GM18867 (cell line): ENCODE results near the gene FCRLB.
"Not testable (repeated sequence)": the region's sequence is repeated elsewhere in the genome, so short reads cannot be mapped to it uniquely, and the experiment has no call there.

Experiments used
- ATAC-seq: cut with Tn5 transposase; IDR thresholded peaks from one replicate; pipeline ENCODE4 v1.9.1; 2021; ENCODE audit warnings: mild to moderate bottlenecking, moderate library complexity; ENCODE audit not compliant: unreplicated experiment

Gene FCRLB

DNA sequence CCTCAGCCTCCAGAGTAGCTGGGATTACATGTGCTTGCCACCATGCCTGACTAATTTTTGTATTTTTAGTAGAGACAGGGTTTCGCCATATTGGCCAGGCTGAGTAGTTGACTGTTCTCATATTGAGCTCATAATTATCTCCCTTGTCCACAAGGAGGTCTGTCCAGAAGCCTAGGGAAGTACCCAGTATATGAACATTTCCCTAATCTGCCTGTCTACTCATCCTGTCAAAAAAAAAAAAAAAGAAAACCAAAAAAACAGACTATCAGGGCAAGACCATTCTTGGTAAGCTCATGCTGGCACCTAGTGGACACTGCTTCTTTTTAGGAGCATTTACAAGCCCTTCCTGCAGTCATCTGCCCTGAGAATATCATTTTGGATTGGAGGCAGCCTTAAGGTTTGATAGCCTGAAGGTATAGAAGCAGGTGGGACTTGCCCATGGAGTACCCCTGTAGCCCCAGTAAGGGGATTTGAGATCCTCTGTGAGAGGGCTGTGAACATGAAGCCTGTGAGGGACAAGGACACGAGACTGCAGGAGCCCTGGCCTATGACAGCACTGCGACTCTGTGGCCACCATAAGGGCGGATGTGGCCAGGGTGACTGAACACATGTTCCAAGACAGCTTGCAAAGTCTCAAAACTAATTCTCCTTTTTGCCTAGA, 17.4 kb downstream of the FCRLB start:
- ATAC-seq, result peak; percentile 72

DNA sequence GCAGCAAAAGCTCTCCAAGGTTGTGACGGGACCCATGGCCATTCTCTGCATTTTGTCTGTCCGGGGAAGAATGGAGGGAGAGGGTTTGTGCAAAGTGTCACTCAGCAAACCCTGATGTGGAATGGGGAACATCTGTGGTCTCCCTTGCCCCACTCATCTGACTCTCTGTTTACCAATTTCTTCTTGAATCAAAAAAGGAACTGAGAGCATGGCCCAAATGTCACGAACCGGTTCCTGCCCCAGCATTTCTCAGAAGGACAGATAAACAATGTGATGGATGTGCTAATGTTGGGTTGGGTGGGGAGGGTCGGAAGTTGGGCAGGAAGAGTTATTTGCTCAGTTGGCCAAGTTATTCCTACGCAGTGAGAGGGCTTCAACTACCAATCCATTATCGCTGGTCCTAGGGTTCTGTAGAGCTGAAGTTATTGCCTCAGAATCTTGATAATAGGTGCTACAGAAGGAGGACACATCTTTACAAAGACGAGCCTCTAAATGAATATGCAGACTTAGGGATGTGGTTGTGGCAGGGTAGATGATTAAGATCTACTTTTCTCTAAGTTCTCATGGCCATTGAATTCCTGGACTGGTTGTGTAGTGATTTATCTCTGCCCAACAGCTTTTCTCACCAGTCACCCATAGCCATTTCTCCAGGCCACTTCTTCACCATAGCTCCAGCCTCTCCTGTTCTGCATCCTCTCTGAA, 18.7 kb downstream of the FCRLB start:
- no peak for ATAC-seq

DNA sequence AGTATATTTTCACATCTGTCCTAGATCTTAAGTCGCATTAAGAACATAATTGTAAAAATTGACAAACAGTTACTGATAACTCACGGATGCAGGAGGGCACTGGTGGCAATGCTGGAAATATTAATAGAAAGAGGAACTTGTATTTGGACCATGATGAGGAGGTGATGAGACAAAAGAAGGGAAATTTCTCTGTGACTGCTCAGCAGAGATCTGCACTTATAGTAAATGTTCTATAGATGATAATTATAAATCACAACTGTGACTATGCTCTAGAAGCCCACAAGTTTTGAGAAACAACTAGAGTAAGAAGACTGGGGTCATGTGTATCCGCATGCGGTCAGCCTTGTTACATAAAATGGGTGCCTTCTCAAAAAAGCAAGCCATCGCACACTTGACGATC, 19.6 kb downstream of the FCRLB start:
- no peak for ATAC-seq

DNA sequence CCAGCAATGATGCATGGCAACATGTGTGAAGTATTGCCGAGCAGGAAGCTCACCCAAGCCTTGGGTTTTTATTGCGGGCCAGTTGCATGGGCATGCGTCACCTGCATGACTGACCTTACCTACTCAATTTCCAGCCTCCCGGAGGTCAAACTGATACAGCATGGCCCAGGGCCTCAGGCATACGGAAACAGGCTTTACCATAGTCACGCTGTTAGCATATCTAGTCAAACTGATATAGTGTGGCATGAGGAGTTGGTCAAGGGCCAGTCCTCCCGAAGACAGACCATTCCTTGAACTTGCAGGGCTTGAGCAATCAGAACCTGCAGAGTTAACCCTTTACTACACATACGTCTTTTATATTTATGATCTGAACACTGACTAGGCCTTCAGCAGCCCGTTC, 21.9 kb downstream of the FCRLB start:
- ATAC-seq, result no peak

DNA sequence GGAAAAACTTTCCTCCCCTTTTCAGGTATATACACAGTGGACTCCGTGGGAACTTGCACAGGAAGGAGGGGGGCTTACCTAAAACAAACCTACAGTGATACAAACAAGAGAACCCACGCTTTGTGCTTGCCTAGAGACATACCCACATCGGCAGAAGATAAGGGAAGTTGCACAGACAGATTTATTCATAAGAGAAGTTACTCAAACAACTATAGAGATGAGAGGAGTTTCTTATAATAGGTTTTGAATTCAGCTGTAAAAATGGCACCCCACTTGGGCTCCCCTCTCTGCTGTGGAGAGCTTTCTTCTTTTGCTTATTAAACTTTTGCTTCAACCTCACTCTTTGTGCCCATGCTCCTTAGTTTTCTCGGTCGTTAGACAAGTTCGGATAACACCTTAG, 26.5 kb downstream of the FCRLB start:
- no peak for ATAC-seq

DNA sequence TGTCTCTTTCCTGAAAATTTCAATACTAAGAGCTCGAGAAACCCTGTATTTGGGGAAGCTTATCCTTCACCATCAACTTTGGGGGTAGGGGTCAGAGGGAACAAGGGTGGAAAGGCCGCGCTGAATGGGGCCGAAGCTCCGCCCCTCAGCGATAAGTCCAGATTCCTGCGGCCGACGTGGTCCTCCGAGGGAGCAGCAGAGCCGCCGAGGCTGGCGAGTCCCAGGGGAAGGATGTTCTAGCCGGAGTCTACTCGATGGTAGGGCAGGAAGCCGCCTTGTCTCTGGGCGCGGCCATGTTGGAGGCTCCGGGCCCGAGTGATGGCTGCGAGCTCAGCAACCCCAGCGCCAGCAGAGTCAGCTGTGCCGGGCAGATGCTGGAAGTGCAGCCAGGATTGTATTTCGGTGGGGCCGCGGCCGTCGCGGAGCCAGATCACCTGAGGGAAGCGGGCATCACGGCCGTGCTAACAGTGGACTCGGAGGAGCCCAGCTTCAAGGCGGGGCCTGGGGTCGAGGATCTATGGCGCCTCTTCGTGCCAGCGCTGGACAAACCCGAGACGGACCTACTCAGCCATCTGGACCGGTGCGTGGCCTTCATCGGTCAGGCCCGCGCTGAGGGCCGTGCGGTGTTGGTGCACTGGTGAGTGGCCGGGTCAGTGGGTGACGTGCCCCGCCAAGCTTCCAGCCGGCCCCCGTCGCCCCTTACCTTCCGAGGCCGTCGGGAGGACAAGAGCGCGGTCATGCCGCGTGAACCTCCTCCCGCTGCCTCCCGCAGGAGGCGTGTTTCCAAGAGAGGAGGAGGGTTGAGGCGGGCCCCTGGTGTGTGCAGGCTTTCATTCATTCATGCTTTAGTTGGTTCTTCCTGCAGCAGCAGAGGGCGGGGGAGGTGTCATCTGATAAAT, 28.4 kb downstream of the FCRLB start, which contains the start of gene DUSP12:
TSS of gene DUSP12 (plus strand) at position 278 of the 899 bp plus-strand sequence. CDS start at position 294, 16 bp downstream.
- ATAC-seq, result peak; percentile 93

DNA sequence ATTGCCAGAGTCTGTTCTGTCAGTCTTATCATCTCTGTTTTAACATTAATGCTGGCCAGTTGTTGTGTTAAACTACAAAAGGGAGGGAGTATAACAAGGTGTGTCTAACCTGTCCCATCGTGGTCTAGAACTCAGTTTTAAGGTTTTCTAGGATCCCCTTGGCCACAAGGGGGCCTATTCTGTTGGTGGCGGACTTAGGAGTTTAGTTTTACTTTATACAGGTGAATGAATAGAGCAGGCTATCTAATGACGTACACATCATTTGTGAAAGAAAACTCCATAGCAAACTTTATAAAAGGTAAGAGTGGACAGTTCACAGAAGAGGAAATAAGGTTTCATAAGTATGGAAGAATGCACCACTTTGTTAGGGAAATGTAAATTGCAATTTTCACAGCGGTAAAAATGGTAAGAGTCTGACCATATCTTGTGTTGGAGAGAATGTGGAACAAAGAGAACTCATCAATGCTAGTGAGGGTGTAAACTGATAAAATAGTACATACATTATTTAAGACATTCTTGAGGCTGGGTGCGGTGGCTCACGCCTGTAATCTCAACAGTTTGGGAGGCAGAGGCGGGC, 42.3 kb downstream of the FCRLB start:
- no peak for ATAC-seq

DNA sequence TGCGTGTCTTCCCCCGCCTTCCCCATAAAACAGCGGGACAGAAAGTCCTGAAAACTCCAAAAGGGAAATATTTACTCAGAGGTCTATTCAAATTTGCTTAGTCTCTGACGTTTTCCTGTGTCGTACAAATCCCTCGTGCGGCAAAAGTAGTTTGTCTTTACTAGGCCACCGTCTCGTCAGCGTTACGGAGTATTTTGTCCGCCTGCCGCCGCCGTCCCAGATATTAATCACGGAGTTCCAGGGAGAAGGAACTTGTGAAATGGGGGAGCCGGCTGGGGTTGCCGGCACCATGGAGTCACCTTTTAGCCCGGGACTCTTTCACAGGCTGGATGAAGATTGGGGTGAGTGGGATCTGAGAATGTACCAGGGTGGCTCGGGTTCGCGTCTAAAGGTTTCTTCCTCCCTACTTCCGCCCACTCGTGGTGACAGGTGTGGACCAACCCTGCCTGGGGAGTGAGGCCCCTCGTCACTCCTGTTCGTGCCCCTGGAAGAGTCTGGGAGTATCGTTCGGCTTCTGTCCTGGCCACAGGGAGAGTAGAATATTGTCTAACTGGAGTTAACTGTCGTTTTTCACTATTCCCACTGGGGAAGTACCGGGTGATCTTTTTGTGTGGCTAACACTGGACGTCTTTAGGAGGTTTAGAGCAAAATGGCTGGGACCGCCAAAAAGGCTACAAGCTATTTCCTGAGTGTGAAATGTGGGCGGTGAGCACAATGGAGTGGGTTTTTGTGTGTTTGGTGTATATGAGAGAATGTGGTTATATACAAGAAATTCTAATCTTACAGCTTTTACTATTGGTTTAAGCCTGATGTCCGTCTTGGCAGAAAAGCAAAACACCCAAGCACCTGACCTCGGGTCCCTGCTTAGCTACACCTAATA, 45.0 kb downstream of the FCRLB start, which contains the start of gene ATF6:
TSS of gene ATF6 (plus strand) at position 219 of the 880 bp plus-strand sequence. CDS start at position 260, 41 bp downstream.
- ATAC-seq, result peak; percentile 65

DNA sequence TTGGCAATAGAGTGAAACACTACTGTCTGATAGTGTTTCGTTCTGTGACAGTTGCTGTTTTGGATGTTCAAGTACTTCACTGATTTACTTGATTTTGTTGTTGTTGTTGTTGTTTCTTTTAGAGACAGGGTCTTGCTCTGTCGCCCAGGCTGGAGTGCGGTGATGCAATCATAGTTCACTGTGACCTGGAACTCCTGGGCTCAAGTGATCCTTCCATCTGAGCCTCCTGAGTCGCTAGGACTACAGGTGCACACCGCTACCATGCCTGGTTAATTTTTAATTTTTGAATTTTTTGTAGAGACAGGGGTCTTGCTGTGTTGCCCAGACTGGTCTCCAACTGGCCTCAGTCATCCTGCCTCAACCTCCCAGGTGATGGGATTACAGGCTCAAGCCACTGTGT, 47.1 kb downstream of the FCRLB start:
- ATAC-seq, result no peak

DNA sequence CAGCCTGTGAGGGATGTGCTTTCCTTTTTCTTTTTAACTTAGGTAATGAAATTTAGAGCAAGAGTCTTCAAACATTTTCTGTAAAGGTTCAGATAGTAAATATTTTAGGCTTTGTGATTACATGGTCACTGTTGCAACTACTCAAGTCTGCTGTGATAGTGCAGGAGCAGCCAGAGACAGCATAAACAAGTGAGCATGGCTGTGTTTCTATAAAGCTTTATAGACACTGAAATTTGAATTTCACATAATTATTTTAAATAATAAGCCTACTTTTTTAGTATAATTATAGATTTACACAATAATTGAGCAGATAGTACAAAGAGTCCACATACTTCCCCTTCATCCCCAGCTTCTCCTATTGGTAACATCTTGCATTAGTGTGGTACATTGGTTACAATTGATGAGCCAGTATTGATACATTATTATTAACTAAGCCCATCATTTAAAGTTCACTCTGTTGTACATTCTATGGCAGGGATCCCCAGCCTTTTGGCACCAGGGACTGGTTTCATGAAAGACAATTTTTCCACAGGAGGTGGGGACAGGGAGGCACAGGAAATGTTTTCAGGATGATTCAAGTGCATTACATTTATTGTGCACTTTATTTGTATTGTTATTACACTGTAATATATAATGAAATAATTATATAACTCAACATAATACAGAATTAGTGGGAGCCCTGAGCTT, 47.8 kb downstream of the FCRLB start:
- ATAC-seq, result no peak

DNA sequence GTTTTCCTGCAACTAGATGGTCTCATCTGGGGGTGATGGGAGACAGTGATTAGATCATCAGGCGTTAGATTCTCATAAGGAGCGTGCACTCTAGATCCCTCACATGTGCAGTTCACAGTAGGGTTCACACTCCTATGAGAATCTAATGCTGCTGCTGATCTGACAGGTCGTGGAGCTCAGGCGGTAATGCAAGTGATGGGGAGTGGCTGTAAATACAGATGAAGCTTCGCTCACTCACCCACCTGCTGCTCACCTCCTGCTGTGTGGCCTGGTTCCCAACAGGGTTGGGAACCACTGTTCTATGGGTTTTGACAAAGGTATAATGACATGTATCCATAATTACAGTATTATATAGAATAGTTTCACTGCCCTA, 48.3 kb downstream of the FCRLB start:
- ATAC-seq, result not testable (repeated sequence)

DNA sequence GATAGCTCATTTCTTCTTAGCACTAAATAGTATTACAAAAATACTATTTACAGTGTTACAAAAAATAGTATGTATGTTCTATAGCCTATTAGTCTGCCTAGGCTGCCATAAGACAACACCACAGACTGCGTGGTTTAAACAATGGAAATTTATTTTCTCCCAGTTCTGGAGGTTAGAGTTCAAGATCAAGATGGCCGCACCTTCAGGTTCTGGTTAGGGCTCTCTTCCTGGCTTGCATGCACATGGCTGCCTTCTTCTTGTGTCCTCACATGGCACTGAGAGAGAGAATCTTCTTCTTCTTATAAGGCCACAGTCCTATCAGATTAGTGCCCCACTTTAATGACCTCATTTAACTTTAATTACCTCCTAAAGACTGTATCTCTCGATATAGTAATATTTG, 48.9 kb downstream of the FCRLB start:
- no peak for ATAC-seq

DNA sequence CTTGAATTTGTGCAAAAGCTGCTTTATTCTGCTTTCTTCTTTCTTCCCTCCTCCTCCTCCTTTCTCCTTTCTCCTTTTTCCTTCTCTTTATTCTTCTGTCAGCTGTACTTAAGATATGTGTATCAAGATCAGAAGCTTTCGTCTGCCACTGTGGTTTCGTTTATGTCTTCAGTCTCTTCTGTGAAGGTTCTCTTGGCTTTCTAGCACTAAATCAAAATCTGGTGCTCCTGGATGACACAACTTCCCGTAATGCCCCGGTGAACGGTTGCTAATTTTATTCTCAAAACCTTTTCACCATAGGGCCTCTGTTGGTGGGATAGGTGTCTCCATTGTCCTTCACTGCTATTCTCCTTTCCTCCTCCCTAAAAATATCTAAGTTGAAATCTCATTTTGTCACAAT, 49.8 kb downstream of the FCRLB start:
- no peak for ATAC-seq

DNA sequence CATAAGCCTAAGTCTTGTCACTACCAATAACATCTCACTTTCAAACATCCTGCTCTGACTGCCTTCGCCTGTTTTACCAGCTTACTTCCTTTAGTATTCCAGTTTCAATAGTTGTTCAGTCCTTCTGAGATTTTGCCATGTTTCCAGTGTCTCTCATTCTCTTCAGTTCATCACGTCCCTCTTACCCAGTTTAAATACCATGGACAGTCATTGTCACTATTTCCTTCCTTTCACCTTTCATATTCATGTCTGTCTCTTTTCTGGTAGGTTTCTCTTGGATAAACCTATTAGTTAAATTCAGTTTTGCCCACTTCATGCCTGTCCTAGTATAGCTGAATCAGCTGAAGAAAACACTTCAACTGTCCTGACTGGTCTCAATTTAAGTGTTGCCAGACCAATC, 50.6 kb downstream of the FCRLB start:
- no peak for ATAC-seq

DNA sequence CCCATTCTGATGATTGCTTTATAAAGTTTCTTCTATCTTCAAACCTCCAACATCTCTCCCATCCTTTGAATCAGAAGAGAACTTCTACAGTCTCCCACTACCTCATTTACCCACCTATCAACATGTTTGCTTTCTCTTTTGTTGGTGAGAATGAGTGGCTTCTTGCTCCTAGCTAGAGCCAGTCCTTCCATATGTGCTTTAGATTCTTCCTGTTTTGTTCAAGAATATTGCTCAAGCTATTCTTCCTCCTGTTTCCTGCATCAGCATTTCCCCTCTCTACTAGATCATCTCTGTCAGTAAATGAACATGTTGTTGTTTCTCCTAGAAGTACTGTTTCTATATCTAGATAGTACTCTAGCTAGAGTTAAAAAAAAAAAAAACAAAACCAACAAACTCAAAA, 51.1 kb downstream of the FCRLB start:
- ATAC-seq, result no peak

DNA sequence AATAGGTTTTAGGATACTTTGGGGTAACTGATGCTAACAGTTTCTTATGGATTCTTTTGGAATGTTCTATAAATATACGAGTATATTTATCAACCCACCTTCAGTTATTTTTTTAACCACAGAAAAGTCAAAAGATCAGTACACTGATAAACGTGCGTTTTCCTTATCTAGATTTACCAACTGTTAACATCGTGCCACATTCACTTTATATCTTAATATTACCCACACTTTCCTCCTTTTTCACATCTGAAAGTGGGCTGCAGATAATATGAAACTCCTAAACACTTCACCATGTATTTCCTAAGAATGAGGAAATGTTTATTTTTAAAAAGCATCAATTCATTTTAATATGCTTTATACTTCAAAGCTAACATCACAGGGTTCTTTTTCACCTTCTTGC, 52.4 kb downstream of the FCRLB start:
- no peak for ATAC-seq

DNA sequence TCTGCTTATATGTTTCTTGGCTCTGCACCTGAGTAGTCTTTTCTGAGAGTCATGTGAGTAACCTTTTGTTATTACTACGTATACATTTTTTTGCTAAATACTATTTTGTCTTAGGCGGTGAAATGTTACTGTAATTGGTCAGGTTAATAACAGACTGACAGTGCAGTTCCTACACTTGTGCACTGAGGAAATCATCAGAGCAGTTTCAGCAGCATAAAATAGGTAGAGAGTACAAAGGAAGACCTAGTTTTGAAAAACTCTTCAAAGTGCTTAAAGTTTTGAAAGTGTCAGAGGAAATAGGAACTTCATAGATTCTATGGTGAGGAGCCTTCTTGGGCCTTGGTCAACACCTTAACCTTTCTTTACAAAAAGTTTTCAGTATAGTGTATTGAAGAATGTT, 55.9 kb downstream of the FCRLB start:
- ATAC-seq, result no peak
